GM21529 (cell line): ENCODE measurements around the gene GNAO1.

Source experiments
- ATAC-seq: cut with Tn5 transposase; IDR thresholded peaks from one replicate; pipeline ENCODE4 v1.9.1; 2021; ENCODE audit not compliant: unreplicated experiment

Gene GNAO1

DNA sequence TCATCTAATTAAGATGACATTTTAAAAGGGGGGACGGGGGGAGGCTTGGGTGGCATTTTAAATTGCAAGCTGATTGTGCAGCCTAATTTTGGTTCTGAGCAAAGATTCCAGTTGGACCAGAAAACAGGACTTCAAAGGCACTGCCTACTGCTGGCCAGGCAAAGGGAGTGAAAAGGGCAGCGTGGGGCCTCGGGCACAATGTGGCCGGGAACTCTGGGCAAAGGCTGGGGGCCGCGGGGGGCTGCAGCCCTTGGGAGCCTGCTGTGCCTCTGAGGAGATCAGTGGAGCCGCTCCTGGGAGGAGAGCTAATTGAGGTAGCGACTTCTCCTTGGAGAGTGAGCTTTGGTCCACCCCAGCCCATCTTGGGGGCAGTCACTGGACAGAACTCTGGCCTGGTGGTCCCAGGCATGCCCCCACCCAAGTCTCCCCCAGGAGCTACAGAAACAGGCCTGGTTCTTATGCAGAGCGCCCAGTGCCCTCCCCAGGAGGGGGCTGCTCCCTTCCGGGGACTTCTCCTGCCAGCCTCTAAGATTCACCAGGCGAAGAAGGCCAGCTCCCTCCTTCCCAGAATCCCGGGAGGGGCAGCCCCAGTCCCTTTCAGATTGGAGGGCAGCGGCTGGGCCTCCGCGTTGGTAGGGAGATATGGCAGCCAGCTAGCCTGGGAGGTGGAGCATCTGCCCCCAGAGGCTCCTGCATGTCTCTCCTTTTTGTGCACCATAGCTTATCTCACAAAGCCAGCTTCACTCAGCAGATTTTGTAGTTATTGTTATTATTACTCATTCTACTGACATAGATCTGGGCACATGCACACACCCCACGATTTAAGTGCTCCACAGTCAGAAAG, 115.6 kb downstream of the GNAO1 start:
- no peak for ATAC-seq

DNA sequence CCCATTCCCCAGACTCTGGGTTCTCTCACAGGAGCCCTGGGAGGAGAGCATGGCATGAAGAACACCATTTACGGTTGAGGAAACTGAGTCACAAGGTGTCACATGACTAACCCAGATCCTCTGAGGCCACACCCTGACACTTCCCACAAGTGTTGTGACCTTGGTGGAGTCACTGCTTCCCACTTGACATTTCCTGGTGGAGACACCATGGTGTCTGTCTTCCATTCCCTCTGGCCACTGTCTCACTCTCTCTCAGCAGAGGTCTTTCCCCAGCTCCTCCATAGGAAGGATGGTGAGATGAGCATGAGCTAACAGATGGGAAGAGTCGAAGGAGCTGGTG, 116.2 kb downstream of the GNAO1 start:
- no peak for ATAC-seq

DNA sequence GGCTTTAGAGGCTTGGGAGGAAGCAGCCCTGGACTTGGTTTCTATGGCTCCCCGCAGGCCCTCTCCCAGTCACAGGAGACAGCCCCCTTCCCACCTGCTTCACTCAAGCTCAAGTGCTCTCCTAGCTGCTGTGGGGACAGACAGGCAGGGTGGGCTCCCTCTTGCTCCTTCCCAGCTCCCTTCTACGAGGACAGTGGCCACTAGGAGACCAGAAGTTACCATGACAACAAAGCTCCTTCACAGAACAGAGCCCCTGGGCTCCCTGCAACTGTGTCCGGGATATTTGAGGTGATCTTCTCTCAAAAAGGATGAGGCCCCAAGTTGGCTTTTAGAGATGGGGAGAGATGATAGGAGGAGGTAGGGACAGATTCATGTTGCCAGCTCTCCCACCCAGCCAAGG, 117.7 kb downstream of the GNAO1 start:
- ATAC-seq, result no peak

DNA sequence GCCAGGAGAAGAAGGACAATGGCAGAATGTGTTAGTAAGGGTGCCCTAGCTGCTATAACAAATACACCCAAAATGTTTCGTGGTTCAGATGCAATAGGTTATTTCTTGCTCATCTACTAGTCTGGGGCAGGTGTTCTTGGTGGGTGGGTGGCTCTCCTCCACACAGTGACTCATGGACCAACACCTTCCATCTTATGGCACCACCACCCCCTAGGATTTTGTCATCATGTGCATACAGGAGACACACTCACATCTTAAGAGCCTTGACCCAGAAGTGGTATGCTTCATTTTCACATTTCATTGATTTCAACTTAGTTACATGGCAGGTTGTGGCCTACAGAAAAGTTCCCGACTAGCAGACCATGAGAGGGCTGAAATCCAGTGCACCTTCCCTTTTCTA, 119.4 kb downstream of the GNAO1 start:
- ATAC-seq, result no peak

DNA sequence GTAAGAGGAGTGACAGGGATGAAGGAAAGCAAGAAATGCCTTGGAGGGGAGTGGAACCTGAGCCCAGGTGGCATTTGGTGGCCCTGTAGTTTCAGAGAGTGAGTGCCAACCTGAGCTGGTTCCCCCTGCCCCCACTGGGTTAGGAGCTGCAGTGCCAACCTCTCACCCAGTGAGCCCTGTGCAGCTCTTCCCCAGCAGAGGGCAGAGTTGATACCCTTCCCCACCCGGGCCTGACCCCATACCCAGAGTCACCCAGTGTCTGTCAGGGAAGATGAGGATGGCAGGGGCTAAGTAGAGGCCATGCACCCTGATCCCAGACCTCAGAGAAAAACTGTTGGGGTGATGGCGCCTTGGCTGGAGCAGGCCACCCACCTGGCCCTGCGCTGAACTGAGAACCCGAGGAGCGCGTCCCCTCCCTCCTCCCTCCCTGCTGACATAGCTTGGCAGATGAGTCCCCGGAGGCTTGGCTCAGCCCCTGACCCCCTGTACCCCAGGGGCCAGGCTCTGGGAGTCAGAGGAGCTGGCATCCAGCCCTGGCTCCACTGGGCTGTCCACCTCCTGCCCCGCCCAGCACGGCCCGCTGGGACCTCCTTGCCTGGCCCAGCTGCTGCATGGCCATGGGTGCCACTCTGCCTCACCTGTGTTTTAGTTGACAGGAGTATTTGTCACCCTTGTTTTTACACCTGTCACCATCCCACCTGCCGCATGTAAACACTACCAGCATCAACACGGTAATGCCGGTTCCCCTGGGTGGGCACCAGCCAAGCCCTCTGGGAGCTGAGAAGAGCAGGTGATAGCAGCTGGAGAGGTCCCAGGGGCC, 120.1 kb downstream of the GNAO1 start:
- no peak for ATAC-seq

DNA sequence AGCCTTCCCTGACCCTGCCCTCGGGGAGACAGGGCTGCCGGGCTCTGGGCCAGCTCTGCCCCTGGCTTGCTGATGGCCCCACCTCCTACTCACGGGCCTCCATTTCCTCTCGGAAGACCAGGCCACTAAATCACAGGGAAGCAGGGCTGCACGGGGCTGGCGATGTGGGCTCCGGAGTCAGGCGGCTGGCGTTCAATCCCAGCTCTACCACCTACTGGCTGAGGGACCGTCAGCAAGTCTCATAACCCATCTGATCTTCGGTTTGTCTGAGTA, 120.7 kb downstream of the GNAO1 start:
- ATAC-seq, result no peak

DNA sequence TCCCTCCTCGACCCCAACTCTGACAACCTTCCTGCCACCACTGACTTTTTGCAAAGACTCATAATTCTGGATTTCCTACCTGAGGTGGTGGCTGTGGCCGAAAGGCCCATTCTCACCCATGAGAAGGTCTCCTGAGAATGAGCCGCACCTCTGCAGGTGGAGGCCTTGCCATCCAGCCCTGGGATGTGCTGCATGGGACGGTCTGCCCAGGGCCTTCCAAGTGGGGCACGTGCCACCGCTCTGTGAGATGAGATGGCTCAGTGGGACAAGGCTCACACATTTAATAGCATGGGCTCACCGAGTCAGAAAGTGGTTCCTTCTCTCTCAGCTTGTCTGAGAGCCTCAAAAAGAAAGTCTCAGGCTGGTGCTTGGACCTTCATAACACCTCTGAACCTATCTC, 121.3 kb downstream of the GNAO1 start:
- ATAC-seq, result no peak

DNA sequence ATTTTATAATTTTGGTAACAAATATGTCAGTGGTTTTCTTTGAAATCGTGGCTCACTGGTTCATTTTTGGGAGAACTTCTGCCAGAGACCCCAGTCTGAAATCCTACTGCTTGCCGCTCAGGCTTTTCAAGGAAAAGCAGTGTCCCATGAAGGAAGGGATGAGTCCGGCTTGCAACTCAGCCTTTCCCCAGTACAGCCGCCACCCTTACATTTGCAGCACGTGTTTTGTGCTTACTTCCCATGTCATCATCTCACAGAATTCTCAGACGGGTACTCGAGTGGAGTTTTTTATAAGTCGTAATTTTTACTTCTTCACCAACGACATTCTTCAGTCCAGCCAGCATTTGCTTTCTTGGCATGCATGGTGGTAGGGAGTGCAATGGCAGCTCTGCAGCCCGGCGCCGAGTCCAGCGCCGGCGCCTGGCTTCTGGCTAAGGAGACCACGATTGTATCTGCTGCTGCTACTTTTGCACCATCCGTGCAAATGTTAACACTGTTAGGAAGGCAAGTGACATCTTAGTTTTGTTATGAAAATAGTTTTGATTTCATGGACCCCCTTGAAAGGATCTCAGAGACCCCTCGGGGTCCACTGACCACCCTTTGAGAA, 123.1 kb downstream of the GNAO1 start:
- ATAC-seq, result no peak

DNA sequence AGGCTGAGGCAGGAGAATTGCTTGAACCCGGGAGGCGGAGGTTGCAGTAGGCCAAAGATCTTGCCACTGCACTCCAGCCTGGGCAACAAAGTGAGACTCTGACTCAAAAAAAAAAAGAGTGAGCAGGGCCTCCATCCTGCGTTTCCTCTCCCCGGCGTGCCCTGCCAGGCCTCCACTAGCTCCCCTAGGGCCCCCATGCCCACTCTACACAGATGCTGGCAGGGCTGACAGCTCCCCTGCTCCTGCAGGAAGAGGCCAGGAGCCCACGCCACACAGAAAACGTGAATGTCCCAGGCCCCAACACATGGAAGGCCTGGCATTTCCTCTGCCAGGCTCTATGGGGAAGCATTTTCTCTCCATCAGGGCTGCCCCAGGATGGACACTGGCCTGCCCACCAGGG, 124.7 kb downstream of the GNAO1 start:
- ATAC-seq, result no peak

DNA sequence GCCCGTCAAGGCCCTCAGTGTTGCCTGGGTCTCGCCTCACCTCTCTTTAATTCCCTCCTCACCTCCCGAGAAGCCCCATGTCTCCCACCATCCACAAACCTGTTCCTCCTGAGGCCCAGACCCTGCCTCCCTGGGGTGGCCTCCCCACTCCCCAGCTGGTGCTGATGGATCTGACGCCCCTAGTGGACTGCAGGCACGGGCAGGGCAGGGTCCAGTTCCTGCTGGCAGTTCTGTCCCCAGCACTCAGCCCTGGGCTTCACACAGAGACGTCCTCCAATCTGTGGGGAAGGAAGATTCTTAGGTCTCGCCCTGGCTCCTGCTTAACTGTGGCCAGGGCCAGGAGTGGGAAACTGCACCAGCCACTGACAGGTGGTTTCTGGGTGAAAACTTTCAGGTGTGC, 125.3 kb downstream of the GNAO1 start:
- no peak for ATAC-seq

DNA sequence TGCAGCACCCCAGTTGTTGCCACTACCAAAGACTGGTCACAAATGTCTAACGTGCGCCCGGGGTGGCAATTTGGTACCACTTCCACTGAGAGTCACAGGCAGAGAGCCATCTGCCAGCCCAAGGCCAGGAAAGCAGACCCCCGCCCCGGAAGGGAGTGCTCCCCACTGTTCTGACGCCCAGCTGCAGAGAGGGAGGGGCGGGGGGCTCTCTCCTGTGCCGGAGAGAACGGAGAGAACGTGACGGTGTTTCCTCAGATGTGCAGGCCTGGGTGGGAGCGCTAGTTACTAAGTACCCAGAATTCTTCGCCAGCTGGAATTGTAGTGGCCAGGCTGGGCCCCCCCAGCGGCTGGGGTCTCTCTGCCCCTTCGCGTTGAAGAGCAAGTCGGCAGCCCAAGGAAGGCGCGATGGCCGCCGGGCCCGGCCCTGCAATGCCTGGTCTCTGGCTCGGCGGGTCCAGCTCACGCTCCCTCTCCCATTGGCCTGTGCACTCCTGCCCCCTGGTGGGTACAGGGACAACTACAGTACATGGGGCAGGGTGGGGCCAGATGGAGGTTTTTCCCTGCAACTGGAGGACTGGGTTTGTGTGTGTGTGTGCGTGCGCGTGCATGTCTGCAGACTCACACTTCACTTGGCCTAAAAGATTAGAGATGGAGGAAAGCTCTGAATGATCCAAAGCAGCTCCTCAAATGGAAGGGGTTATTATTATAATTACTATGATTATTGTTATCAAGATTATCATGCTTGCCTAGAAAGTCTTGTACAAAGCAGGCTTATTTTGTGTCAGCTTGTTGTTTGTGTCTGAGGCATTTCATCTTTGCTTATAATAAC, 126.9 kb downstream of the GNAO1 start:
- ATAC-seq, result peak; percentile 97

DNA sequence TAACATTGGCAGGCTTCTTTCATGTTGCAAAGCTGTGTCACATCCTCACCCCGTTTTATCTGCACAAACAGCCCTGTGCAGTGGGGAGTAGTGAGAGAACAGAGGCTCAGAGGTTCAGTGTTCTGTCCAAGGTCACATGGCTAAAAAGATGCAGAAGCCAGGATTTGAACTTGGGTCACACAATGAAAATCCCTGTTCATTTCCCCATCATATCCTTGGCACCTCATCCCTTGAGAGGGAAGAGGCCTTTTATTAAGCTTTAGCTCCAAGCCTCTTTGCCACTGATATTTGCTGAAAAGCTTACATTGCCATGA, 127.5 kb downstream of the GNAO1 start:
- ATAC-seq, result no peak

DNA sequence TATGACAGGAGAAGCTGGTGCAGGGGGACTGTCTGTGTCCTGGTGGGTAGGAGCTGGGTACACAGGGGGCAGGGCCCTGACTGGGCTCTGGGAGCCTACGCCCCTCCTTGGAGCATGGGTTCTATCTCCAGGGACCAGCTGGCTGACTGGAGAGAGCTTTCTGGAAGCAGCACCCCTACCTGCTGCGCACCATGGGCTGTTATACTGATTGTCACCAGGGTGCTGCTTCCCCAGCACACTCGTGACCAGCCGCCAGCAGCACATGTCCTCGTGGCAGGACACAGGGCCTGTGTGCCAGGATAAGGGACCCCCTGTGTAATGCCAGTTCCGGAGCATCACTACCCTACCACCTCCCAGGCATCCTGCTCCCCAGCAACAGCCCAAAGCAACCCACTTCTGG, 128.1 kb downstream of the GNAO1 start:
- no peak for ATAC-seq

DNA sequence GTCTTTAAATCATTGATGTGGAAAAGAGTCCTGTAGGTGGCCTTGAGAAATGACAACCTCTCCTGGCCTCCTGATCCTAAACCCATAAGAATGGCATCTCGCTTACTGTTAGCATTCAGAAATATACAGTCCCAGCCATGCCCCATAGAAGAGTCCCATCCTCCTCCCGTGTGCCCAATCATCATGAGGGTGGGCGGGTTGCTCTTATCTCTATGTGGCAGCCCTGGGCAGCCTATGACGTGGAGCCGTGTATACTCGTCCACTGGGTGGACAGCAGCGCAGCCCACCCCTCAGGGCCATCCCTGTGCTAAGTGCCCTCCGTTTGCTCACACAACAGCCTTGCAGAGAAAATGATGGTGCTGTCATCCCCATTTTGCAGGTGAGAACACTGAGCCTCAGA, 128.8 kb downstream of the GNAO1 start:
- ATAC-seq, result no peak

DNA sequence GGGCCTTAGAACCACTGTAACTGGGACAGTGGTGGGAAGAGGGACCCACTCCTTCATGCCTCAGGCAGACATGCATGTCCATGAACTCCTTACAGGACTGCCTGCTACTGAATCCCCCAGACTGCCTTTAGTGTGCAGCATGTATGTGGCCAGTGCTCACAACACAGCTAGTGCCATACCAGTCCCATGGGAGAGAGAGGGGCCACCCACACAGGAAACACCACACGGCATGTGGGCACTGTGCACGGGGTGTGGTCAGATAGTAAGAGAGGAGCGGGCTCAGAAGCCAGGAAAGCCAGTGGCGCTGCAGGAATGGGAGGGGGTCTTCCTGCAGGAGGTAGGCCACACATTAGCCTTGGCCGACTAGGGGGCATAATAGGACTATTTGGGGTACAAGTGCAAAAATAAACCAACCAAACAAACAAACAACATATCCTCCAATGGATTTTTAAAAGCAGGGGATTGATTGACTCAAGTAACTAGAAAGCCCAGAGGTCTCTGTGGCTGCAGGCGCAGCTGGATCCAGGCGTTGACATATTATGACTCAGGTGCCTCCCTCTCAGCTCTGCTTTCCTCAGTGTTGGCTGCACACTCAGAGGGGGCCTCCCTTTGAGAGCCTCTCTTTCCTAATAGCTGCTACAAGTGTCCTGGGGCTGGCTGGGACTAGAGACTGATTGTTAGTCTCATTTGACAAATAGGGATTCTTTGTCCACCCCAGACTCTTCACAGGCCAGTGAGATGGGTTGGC, 129.7 kb downstream of the GNAO1 start:
- ATAC-seq, result no peak

DNA sequence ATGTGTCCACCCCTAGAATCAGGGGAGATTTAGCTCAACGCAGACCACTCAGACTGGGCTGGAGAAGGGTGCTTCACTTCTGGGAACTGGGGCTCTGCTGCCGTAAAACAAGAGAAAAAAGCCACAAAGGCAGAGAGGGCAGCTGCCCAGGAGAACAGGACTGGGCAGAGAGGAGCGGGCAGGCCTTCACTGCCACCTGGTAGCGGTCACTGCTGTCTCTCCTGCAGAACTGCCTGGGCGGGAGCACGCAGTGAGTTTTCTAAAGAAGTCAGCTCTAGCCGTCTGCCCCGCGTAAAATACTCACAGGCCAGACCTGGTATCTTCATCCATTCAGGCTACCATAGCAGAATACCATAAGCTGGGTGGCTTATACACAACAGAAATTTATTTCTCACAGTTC, 130.3 kb downstream of the GNAO1 start:
- no peak for ATAC-seq

DNA sequence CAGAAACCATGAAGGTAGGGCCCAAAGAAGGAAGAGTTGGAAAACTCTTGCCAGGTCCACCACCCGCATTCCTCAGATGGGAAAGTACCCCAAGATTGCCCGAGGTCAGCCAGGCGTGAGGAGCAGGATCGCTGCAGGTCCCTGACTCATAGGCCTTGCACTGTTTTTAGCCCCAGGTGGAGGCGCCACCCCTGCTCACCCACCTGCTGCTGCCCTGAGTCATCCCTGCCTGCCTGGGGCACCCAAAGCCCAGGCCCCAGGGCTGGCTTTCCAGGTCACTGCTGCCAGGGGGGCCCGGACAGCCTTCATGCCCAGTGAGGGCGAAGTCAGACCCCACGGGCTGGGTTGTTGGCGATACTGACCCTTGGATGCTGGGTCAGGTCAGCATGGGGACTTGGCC, 133.1 kb downstream of the GNAO1 start:
- no peak for ATAC-seq

DNA sequence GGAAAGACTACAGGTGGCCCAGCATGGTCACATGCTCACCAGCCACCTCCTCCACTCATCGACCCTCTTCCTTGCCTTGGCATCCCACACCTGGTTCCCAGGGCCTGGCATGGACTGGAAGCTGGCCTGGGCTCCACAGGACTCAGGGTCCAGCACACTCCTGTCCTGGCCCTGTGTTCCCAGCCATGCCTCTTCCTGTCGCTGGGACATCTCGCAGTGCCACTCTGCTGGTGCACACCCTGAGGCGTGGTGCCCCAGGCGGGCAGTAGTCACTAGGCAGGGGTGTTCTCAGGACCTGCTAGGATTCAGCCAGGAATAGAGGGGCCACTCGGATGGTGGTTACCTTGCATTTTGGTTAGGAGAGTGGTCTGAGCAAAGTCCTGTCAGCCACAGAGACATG, 134.7 kb downstream of the GNAO1 start:
- ATAC-seq, result no peak

DNA sequence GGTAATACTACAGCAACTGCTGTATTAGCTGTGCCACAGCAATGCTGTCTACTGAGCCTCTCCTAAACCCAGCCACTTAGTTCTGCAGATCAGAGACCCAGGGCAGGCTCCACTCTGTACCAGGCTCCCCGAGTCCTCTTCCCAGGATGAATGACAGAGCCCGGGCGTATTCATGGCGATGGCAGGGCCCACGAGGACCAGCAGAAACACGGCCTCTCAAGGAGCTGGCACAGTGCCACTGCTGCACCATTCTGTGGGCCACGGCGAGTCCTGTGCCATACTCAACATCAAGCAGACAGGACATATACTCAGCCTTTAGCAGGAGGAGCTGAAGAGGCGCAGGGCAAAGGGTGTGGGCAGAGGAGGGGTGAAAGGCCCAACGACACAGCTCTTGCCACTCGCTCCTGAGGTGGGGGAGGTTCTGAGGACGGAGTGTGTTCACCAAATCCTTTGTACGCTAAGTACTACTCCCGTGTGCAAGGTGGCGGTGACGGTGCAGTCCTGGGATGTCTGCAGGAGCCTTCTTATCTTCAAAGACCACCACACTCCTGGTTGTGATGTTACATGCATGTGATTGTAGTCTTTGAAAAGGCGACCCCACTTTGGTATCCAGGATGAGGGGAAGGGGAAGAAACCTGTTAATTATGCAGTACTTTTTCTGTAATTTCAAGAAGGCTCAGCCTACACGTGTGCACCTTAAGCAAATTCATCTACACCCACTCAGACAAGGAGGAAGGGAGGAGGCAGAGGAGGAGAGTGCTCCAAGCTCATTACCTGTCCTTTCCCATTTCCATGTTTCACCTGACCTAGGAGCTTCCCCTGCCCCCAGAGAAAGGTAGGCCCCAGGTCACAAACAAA, 136.0 kb downstream of the GNAO1 start:
- ATAC-seq, result no peak

DNA sequence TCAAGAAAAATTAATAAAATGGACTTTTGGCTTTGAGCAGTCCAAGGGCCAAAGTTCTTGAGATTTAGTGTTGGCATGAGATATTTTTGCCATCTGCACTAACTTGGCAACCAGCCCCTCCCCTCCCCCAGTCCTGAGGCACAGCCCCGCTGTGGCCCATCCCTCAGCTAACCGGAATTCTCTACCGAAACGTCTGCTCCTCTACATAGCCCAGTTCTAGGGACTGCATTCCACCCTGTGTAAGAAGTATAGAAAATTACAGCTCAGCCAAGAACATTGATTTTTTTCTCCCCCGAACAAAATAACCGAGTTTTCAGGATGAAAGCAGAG, 136.6 kb downstream of the GNAO1 start:
- ATAC-seq, result no peak
